NOMO-1 treated with DMSO at 0.1 percent for 48 hours (cell line): ENCODE measurements around the gene LGALS4.

Experiments
- DNase-seq: peaks from one replicate; lab custom pipeline; 2025; ENCODE audit not compliant: unreplicated experiment; lab: John Stamatoyannopoulos, UW

LGALS4 gene

DNA sequence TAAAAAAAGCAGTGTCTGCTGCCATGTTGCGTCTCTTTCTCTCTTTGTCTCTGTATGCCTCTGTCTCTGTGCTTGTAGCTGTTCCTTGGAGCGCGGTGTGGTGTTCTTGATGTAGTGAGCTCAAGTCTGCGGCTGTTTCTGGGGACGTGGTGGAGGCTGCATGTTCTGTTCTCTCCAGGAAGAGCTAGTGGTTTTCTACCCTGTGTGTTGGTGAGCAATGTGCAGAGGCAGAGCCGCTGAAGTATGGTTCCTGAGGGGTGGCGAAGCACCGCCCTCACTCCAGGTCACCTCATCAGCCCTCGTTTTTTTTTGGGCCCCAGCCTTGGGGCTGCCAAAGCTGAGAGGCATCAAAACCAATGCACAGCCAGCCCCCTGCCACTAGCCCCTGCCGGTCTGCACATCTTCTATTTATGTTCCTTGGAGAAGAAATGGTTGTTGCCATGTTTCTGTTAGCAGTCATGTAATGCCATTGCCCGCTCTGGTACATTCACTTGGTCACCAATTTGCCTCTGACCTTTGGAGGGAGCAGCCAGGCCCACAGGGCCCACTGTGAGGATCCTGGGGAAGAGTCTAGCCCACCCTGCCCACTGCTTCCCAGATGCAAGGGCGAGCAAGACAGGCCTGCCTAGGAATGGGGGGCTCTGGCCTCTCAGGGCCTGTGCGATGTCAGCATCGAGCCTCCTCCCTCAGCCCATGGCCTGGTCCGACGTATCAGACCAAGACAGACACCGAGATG, 29.9 kb upstream of the LGALS4 start:
- DNase-seq: no peak

GRCh38 chr19:38841787-38842438, 29.2 kb upstream of the LGALS4 start:
- DNase-seq: no peak

- DNase-seq: no peak
Measured at GRCh38 chr19:38841180-38841766, 28.5 kb upstream of the LGALS4 start.

- DNase-seq: no peak
Measured at GRCh38 chr19:38840583-38840968, 27.8 kb upstream of the LGALS4 start.

DNA sequence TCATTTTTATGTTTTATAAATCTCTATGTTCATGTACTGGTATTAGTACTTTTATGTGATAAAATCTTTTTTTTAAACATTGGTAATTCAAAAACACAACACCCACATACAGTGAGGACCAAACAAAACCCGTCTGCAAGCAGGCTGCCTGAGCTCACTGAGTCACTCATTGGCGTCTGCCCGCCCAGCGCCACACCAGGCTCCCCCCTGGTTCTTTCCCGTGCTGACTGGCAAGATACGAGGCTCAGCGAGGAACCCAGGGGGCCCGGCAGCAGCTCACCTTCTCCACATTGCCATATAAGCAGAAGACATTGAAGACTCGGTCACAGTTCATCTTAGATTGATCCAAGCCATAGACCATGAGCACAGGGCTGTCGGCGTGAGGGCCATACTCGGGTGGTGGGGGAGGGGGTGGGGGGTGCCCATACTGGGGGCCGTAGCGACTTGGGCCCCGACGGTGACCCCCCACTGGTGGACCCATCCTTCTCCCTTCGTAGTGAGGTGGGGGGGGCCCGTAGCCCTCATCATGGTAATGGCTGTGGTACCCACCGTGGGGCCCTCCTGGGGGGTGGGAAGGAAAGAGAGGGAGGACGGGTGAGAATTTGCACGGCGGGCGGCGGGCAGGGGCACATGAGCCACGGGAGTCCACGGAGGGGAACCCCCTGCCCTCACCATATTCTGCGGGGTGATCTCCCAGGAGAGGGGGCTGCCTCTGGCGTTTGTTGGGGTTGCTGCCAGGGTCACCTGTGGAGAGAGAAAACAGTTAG, 27.3 kb upstream of the LGALS4 start:
- no peak for DNase-seq

- DNase-seq: no peak
Measured at GRCh38 chr19:38838986-38839761, 26.4 kb upstream of the LGALS4 start.

GRCh38 chr19:38838208-38838985, 25.7 kb upstream of the LGALS4 start:
- no peak for DNase-seq

GRCh38 chr19:38837656-38838121, 24.9 kb upstream of the LGALS4 start:
- no peak for DNase-seq

- DNase-seq: no peak
Measured at GRCh38 chr19:38836983-38837626, 24.4 kb upstream of the LGALS4 start.

- no peak for DNase-seq
Measured at GRCh38 chr19:38836159-38836982, 23.6 kb upstream of the LGALS4 start.

GRCh38 chr19:38834590-38834989, 21.8 kb upstream of the LGALS4 start:
- no peak for DNase-seq

DNA sequence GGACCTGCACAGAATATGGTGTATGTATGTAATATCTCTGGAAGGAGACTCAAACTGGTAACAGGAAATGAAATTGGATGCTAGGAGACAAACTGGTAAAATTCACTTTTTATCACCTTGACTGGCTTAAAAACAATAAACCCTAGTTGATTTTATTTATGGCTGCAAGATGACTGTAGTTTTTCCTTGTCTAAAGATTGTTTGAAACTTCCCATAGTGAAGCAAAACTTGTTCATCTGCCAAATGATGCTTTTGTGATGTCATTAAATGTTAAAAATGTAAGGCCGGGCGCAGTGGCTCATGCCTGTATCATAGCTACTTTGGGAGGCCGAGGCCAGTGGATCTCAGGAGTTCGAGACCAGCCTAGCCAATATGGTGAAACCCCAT, 21.4 kb upstream of the LGALS4 start:
- DNase-seq: no peak

- DNase-seq: no peak
Measured at GRCh38 chr19:38833092-38833425, 20.3 kb upstream of the LGALS4 start.

DNA sequence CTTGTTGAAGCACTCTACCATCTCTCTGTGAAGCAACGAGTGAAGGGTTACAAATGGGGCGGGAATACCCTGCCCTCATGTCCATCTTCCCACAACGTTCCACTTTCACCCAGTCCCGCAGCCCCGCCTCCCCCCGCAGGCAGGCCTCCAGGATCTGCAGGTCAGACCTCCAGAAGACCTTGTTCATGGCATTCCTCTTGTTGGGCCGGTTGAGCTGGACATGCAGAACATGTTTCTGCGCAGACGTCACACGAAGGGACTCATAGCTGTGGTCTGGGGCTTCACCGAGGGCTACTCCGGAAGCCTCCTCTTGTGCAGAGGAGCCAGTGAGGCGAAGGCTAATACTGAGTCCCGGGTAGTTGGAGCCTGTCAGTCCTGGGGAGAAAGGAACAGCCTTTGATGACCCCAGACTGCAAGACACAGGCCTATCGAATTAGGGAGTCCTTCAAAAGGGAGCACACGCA, 18.4 kb upstream of the LGALS4 start:
- peak; percentile 30 for DNase-seq

GRCh38 chr19:38830039-38830733, 17.4 kb upstream of the LGALS4 start:
- DNase-seq: no peak

GRCh38 chr19:38829203-38829602, 16.5 kb upstream of the LGALS4 start:
- peak; percentile 22 for DNase-seq

- DNase-seq: no peak
Measured at GRCh38 chr19:38826856-38827551, 14.3 kb upstream of the LGALS4 start.
